SK-N-SH (cell line): ENCODE measurements around the gene GPR132.

Source experiments
- EP300 ChIP-seq, 2 experiments: IDR thresholded peaks; 2 replicates each; pipeline versions ENCODE4 v1.4.0 to v1.6.1; 2012; ENCODE audit warnings: borderline replicate concordance in 1 of 2, low read depth in 1 of 2, low read length in 1 of 2
- FOXM1 ChIP-seq: IDR thresholded peaks from 2 replicates; pipeline ENCODE4 v1.4.0; 2012; ENCODE audit warnings: low read depth, mild to moderate bottlenecking
- GATA2 ChIP-seq: sonication (generic); formaldehyde crosslinking; IDR thresholded peaks from 2 replicates; pipeline ENCODE4 v1.5.0; 2020; ENCODE audit warnings: mild to moderate bottlenecking, missing genetic modification reagents
- JUND ChIP-seq: IDR thresholded peaks from 2 replicates; pipeline ENCODE4 v1.4.0; 2012
- NRF1 ChIP-seq: IDR thresholded peaks from 2 replicates; pipeline ENCODE4 v1.6.1; 2012; ENCODE audit warnings: low read depth, mild to moderate bottlenecking, low read length
- POLR2AphosphoS5 ChIP-seq: IDR thresholded peaks from 2 replicates; pipeline ENCODE4 v1.6.1; 2012; ENCODE audit warnings: low read depth, low read length
- SIN3A ChIP-seq: IDR thresholded peaks from 2 replicates; pipeline ENCODE4 v1.6.1; 2012; ENCODE audit warnings: low read depth, mild to moderate bottlenecking, low read length, moderate library complexity, borderline replicate concordance
- TAF1 ChIP-seq: IDR thresholded peaks from 2 replicates; pipeline ENCODE4 v1.6.1; 2012; ENCODE audit warnings: low read depth, mild to moderate bottlenecking, low read length, moderate library complexity, borderline replicate concordance
- YY1 ChIP-seq: IDR thresholded peaks from 2 replicates; pipeline ENCODE4 v1.4.0; 2012; ENCODE audit warnings: low read depth, mild to moderate bottlenecking
- TF ChIP-seq, protein P1 (sequence below): IDR thresholded peaks from 2 replicates; pipeline ENCODE4; 2012
- TF ChIP-seq, protein P2 (sequence below): fragments of 200-600 bp; sonication (generic); IDR thresholded peaks from 2 replicates; pipeline ENCODE4 v1.6.1; 2017; ENCODE audit warnings: antibody characterized with exemption, mild to moderate bottlenecking, moderate library complexity
- TF ChIP-seq, protein P3 (sequence below): IDR thresholded peaks from 2 replicates; pipeline ENCODE4 v1.4.0; 2012; ENCODE audit warnings: low read depth
- TF ChIP-seq, protein P4 (sequence below): IDR thresholded peaks from 2 replicates; pipeline ENCODE4 v1.4.0; 2012; ENCODE audit warnings: low read depth, borderline replicate concordance
- TF ChIP-seq, protein P5 (sequence below): IDR thresholded peaks from 2 replicates; pipeline ENCODE4 v1.6.1; 2012; ENCODE audit warnings: mild to moderate bottlenecking, low read depth, low read length, moderate library complexity

DNA sequence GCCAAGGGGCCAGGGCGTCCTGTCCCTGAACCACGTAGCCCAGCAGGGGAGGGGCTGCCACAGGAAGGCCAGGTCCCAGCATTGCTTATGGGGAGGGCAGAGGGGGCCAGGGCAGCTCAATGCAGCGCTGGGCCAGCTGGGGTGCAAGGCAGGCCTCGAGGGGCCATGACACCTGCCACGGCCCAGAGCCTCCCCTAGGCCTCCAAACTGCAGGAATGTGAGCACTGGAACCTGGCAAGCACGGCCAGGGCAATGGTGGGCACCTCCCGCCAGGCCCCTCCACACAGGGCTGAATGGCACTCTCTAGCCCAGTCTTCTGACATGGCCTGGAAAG lies 32.5 kb upstream of the GPR132 start:
- TF ChIP-seq, protein P1, sequence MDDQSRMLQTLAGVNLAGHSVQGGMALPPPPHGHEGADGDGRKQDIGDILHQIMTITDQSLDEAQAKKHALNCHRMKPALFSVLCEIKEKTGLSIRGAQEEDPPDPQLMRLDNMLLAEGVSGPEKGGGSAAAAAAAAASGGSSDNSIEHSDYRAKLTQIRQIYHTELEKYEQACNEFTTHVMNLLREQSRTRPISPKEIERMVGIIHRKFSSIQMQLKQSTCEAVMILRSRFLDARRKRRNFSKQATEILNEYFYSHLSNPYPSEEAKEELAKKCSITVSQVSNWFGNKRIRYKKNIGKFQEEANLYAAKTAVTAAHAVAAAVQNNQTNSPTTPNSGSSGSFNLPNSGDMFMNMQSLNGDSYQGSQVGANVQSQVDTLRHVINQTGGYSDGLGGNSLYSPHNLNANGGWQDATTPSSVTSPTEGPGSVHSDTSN = no peak
- TF ChIP-seq TAF1 (no peak), SIN3A (no peak), FOXM1 (no peak), YY1 (no peak), NRF1 (no peak), POLR2AphosphoS5 (no peak), JUND (no peak), GATA2 (no peak), EP300 (IDR thresholded peaks at IDR 0.05; ENCODE audit: borderline replicate concordance in 1 of 2, low read depth in 1 of 2, low read length in 1 of 2) (no peak)
- TF ChIP-seq, protein P2, sequence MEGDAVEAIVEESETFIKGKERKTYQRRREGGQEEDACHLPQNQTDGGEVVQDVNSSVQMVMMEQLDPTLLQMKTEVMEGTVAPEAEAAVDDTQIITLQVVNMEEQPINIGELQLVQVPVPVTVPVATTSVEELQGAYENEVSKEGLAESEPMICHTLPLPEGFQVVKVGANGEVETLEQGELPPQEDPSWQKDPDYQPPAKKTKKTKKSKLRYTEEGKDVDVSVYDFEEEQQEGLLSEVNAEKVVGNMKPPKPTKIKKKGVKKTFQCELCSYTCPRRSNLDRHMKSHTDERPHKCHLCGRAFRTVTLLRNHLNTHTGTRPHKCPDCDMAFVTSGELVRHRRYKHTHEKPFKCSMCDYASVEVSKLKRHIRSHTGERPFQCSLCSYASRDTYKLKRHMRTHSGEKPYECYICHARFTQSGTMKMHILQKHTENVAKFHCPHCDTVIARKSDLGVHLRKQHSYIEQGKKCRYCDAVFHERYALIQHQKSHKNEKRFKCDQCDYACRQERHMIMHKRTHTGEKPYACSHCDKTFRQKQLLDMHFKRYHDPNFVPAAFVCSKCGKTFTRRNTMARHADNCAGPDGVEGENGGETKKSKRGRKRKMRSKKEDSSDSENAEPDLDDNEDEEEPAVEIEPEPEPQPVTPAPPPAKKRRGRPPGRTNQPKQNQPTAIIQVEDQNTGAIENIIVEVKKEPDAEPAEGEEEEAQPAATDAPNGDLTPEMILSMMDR = no peak
- TF ChIP-seq, protein P3, sequence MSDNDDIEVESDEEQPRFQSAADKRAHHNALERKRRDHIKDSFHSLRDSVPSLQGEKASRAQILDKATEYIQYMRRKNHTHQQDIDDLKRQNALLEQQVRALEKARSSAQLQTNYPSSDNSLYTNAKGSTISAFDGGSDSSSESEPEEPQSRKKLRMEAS = no peak
- TF ChIP-seq, protein P4, sequence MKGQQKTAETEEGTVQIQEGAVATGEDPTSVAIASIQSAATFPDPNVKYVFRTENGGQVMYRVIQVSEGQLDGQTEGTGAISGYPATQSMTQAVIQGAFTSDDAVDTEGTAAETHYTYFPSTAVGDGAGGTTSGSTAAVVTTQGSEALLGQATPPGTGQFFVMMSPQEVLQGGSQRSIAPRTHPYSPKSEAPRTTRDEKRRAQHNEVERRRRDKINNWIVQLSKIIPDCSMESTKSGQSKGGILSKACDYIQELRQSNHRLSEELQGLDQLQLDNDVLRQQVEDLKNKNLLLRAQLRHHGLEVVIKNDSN = no peak
- TF ChIP-seq, protein P5, sequence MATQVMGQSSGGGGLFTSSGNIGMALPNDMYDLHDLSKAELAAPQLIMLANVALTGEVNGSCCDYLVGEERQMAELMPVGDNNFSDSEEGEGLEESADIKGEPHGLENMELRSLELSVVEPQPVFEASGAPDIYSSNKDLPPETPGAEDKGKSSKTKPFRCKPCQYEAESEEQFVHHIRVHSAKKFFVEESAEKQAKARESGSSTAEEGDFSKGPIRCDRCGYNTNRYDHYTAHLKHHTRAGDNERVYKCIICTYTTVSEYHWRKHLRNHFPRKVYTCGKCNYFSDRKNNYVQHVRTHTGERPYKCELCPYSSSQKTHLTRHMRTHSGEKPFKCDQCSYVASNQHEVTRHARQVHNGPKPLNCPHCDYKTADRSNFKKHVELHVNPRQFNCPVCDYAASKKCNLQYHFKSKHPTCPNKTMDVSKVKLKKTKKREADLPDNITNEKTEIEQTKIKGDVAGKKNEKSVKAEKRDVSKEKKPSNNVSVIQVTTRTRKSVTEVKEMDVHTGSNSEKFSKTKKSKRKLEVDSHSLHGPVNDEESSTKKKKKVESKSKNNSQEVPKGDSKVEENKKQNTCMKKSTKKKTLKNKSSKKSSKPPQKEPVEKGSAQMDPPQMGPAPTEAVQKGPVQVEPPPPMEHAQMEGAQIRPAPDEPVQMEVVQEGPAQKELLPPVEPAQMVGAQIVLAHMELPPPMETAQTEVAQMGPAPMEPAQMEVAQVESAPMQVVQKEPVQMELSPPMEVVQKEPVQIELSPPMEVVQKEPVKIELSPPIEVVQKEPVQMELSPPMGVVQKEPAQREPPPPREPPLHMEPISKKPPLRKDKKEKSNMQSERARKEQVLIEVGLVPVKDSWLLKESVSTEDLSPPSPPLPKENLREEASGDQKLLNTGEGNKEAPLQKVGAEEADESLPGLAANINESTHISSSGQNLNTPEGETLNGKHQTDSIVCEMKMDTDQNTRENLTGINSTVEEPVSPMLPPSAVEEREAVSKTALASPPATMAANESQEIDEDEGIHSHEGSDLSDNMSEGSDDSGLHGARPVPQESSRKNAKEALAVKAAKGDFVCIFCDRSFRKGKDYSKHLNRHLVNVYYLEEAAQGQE = no peak
